DOHH2 (cell line): ENCODE data around the gene UBL4A.
A peak's percentile ranks its signal among the peaks of the same experiment; 100 is the strongest.

Source experiments
- EZH2phosphoT487 ChIP-seq: fragments of 200-600 bp; sonication (generic); IDR thresholded peaks from 2 replicates; pipeline ENCODE4 v1.6.1; 2017; ENCODE audit warnings: borderline replicate concordance, mild to moderate bottlenecking, antibody characterized with exemption, low read length, moderate library complexity, mixed read lengths
- TF ChIP-seq, protein P1 (sequence below): fragments of 200-600 bp; sonication (generic); IDR thresholded peaks from one replicate; pipeline ENCODE4 v1.5.1; 2014; ENCODE audit warnings: antibody characterized with exemption, mild to moderate bottlenecking, low read depth, low read length; ENCODE audit not compliant: poor library complexity, severe bottlenecking

DNA sequence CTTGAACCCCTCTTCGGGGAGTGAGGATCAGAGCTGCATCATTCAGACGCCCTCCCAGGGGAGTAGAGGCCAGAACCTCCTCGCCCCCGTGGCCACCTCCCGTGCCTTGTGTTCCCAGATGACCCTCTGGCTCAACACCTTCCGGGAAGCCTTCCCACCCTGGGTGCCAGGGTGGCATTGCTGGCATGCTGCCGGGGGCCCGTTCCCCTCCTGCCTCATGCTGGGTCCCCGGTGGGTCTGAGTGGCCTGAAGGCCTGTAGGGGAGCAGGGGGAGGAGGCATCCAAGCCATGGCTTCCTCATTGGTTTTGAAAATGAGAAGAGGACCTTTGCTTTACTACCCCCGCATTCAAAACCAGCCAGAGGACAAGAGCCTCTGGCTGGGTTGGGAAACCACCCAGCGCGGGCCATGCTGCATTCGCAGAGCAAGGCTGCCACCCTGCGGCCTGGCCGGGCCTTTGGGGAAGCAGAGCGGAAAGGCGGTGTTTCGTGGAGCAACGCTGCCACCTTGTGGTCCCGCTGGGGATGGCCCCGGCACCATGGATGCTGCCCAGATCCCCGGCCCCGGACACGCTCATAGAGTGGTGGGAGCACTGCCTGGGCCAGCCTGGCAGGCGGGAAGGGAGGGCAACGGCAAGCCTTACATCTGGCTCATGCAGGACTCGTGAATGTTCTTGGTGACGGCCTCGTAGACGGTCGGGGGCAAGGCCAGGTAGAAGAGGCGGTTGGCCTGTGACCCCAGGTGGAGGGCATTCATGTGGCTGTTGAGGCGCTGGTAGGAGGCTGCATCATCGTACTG is 48.3 kb upstream of the UBL4A start:
- TF ChIP-seq, protein P1, sequence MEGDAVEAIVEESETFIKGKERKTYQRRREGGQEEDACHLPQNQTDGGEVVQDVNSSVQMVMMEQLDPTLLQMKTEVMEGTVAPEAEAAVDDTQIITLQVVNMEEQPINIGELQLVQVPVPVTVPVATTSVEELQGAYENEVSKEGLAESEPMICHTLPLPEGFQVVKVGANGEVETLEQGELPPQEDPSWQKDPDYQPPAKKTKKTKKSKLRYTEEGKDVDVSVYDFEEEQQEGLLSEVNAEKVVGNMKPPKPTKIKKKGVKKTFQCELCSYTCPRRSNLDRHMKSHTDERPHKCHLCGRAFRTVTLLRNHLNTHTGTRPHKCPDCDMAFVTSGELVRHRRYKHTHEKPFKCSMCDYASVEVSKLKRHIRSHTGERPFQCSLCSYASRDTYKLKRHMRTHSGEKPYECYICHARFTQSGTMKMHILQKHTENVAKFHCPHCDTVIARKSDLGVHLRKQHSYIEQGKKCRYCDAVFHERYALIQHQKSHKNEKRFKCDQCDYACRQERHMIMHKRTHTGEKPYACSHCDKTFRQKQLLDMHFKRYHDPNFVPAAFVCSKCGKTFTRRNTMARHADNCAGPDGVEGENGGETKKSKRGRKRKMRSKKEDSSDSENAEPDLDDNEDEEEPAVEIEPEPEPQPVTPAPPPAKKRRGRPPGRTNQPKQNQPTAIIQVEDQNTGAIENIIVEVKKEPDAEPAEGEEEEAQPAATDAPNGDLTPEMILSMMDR = peak; percentile 86
- TF ChIP-seq EZH2phosphoT487 = no peak
